GOT3 (cell line): Measurements from ENCODE around the gene LRRTM4.
"Not testable (repeated sequence)": the region's sequence is repeated elsewhere in the genome, so short reads cannot be mapped to it uniquely, and the experiment has no call there.

Source experiments
- DNase-seq: peaks from one replicate; lab custom pipeline; 2025; ENCODE audit warnings: mixed read lengths; lab: John Stamatoyannopoulos, UW

The LRRTM4 gene

DNA sequence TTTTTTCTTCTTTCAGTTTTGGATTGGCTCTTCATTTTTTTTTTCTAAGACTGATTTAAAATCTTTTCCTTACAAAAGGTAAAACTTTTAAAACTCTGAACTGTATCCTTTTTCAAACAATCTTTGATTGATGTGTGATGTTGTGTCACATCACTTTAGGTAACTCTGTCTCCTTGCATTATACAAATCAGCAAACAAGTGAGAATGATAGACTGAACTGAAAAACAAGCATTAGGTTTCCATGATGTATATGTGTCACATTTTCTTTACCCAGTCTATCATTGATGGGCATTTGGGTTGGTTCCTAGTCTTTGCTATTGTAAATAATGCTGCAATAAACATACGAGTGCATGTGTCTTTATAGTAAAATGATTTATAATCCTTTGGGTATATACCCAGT lies 655.7 kb downstream of the LRRTM4 start:
- no peak for DNase-seq

DNA sequence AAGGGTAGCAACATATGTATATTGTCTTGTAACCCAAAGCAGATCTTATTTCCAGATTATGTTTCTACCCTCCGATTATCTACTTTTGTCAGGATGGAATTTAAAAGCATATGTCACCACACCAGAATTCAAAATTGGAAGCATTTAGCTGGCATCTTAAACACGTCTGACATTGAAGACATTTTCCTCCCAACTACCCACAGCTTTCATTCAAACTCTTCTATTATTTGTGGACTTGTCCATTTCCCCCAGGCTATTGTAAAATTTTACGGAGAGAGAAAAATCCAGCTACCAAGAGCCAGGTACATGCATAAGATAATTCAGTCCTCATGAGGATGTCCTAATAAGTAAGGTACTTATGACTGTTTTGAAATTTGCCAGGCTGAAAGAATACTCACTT lies 659.3 kb downstream of the LRRTM4 start:
- DNase-seq = no peak

DNA sequence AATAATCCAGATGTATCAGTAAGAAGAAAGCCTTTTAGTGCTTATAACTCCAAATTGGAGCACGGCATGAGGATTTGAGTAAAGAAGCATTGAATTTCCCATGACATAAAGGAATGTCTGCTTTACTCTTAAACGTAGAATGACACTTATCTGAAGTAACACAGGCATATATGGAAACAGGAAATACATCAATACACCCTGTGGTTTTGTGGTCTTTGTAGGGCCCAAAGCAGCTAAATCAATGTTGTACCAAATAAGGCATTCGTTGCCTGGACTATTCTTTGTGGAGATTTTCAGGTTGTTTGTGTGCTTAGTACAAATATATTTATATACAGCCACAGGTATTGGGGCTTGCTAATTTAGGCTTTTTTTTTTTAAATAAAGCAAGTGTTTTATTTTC lies 660.5 kb downstream of the LRRTM4 start:
- no peak for DNase-seq

DNA sequence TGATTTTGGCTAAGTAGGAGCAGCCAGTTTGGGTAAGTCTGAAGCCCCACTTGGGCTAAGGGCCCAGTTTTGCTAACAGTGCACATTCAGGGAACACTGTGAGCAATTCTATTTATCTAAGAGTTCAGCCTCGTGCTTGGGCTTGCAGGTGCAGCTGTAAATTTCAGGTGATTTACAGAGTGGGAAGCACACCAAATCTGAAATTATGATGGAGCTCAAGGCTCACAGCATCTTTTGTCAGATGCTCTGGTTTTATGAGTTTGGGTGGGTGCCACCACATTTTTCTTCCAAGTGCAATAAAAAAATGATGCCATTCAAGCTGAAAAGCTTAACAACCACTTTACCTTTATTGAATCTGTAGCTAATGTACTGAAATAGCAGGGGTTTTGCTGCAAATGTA lies 671.2 kb downstream of the LRRTM4 start:
- DNase-seq = no peak

DNA sequence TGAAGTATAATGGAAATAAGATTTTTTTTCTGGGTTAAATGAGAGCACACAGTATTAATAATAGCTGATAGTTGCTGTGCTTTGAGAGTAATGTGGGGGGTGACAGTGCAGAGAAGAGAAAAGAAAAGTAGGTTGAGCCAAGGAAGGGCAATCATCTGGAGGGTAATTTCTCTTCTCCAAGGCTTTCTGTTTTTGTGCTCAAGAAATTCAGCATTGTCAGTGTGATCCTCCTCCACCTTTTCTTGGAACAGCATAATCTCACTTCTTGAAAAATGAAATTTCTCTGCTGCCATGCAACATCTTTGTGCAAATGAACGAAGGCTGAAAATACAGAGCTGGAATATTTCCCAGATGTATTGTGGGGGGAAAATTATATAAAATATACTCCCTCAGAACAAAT lies 673.1 kb downstream of the LRRTM4 start:
- no peak for DNase-seq

DNA sequence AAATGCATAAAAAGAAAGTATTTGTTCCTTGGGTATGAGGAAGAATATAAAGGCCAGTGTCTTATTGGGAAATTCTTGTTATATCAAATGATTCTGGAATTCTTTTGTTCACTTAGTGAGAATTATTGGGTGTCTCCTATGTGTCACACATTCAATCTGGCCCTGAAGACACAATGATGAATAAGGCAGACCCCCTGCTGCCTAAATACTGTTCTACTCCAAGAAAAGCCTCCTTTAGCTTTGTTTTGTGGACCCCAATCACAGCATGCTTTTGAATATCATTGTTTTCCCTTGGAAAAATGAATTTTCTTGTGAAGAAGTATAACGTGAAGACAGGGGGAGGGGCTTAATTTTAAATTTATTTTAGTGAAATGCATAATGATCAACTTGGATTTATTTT lies 682.4 kb downstream of the LRRTM4 start:
- DNase-seq = no peak

DNA sequence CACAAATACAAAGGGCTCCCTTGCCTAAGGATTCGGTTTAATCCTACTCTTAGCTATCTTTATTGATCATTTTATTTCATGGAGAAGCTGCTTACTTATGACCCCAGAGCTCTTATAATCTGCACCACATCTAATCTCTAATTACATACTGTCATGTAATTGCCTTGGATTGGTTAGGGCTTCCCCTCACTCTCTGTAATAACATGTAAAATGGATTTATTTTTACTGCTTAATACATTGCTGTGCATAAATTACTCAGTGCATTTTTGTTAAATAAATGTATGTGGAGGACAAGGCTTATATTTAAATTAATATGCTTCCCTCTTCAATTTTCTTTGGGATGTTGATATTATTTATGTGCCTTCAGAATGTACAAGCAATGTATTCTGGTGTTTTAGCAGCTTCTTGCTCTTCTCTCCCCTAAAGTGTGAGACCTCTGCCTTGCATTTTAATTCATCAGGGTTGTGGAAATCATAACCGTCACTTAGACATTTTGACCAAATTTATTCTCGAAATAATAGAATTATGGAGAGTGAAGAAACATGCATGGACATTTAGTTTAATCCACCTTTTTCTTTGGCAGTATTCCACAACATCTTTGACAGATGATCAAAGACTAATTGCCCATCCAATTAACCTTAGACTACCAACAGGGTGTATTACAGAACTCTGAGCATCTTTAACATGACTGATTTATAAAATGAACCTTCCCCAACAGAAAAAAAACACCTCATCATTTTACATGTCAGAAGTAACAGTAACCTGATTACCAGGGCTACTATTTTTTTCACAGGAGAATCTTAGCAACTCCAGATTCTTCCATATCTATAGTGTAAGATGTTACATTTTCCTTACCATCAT lies 692.6 kb downstream of the LRRTM4 start:
- no peak for DNase-seq

DNA sequence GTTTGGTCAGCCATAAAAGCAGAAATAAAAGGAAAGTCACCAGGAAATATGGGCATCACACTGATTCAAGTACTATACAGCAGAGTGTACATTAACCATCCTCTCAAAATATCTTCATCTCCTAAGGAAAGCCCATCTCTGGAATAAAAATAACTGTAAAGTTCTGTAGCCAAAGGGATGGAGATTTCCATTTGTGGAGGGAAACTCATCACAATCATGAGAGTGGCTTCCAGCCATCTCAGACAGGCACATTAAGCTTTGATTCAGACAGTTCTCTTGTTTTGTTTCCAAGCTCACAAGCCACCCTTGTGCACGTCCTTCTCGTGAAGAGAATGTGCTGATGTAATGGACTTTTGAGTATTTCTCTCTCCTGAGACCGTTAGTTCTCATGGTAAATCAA lies 695.5 kb downstream of the LRRTM4 start:
- DNase-seq = no peak

DNA sequence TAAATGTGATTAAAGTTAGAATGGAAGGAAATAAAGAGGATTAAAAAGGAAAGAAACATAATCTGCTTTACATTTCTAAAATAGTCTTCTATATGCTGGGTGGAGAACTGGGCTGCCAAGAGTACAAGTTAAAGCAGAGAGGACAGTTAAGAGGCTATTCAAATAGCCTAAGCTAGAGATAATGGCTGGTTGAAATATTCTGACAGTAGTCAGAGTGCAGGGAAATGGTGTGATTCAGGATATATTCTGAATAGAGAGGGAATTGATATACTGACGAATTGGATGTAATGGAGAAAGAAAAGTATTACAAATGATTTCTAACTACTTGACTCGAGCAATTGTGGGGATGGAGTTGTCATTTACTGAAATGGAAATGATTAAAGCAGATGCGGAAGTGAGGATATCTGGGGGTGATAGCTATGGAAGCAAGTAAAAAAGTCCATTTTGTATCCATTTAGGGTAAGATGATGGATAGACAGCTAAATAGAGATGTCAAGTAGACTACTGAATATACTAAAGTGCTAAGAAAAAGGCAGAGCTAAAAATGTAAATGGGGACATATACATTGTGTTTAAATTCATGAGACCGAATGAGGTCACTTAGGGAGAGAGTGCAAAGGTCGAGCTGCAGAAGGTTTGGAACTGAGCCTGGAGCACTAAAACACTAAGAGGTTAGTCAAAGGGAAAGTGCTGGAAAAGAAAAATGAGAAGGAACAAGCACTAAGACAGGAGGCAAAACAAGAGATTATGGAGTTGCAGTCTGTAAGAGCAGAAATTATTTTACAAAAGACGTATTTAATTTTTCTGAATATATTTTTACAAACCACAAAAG lies 696.8 kb downstream of the LRRTM4 start:
- DNase-seq = no peak

DNA sequence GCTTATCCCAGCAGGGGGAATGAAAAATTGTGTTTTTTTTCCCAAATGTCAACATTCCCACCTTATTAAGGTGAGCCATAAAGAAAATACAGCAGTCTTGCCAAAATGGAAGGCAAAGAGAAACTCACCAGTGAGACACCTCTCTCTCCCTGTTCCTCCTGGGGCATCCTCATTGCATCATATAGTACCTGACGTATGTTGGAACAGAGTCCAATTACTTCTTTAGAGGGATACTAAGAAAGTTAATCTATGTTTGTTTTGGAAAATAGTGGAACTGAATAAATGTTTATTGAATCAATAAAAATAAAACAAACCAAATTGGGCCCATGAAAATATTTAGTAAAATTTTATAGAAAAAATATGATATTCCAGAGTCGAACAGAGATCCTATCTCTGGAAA lies 700.4 kb downstream of the LRRTM4 start:
- DNase-seq = no peak

DNA sequence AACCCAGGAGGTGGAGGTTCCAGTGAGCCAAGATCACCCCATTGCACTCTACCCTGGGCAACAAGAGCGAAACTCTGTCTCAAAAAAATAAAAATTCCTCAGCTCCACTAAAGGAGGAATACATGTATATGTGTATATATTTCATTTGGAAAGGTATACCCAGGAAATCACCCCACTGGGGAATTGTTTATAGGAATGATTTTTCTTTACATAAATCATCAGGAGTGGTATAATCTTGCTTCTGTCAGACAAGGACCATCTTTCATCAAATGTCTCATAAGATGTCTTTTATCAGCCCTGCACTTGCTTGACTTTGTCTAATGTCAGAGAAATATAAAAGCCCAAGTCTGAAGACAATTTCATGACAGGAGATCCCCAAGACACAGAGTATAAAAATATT lies 709.1 kb downstream of the LRRTM4 start:
- no peak for DNase-seq

DNA sequence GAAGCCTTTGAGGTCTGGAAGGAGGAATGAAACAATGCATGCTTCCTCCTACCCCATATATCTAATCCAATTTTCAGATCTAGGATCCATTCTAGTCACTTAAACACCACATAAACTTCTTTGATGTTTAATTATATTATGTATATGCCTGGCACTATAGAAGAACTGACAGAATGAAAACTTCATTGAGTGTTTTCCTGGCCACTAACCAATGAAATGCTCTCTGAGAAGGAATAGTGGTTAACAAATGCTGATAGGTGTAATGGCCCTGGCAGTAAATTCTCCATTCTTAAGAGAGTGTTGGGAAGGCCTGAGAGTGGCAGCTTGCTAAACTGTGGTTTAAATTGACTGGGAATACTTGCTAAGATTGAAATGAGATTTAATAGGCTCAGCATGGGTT lies 710.0 kb downstream of the LRRTM4 start:
- no peak for DNase-seq

DNA sequence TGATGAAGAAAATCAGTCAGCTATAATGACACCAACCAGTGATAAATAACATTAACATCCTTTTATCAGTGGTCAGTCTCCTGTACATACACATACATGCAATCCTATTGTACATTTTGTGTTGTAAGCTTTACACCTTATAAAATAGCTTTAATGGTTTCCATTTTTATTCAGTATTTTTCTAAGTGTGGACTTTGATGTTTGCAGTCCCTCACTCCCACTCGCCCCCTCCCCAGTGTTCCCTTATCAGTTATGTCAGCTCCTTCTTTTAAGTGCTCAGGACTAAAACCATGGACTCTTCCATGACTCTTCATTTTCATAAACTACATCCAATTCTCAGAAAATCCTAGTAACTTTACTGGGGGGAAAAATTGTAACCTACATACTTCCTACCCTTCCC lies 713.0 kb downstream of the LRRTM4 start:
- no peak for DNase-seq

DNA sequence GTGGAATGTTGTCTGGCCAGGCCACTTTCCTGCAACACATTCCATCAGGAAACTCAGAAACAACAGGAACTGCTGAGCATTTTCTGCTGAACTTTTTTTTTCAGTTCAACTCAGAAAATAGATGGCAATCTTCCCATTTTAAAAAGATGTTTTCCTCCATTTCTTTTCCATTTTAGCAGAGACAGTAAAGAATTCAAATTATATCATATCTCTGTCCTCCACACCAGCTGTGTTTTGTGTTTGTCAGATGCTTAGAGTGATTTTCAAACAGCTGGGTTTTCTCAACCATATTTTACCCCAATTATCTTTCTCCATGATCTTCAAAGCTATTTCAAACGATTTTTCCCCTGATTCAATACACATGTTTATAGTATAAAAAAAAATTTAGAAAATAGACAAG lies 713.4 kb downstream of the LRRTM4 start:
- no peak for DNase-seq

DNA sequence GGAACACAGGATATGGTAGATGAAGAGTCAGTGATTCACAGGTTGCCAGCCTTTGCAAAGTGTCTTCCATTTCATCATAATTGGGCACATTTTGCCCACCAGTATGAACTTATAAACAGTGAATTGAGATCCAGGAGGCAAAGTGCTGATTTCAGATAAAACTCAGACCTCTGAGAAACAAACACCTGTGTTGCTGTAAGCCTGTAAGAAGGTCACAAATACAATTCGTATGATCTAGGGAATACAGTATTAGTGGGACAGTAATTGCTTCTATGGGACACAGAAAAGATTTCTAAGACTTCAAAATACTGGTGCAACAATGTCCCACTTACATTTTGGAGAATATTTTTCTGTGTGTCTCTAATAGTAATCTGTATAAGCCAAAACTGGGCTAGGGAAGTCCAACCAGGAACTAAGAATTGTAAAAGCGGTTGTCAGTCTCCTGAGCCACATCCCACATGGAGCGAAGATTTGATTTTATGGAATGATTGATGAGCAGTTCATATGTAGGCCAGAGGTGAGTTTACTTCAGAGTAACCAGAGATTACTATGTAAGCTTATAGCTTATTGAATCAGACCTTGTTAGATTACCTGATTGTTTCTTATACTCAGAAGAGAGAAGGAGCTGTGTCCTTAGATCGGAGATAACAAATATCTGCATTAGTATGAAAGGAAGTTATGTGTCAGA lies 728.4 kb downstream of the LRRTM4 start:
- DNase-seq = no peak

DNA sequence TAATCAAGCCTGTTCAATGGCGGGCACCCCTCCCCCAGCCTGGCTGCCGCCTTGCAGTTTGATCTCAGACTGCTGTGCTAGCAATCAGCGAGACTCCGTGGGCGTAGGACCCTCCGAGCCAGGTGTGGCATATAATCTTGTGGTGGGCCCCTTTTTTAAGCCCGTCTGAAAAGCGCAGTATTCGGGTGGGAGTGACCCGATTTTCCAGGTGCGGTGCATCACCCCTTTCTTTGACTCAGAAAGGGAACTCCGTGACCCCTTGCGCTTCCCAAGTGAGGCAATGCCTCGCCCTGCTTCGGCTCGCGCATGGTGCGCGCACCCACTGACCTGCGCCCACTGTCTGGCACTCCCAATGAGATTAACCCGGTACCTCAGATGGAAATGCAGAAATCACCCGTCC lies 740.9 kb downstream of the LRRTM4 start:
- DNase-seq = not testable (repeated sequence)

DNA sequence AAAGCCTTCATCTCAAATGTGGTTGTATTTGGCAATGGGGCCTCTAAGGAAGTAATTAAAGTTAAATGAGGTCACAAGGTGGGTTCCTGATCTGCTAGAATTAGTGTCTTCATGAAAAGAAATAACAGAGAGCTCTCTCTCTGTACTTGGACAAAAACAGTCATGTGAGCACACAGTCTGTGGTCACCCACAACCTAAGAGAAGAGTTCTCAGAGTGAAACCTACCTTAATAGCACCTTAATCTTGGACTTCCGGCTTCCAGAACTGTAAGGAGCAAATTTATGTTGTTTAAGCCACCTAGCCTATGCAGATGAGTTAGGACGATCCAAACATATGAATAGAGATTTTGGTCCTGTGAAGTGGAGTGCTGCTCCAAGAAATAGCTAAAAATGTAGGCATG lies 758.9 kb downstream of the LRRTM4 start:
- DNase-seq = no peak

DNA sequence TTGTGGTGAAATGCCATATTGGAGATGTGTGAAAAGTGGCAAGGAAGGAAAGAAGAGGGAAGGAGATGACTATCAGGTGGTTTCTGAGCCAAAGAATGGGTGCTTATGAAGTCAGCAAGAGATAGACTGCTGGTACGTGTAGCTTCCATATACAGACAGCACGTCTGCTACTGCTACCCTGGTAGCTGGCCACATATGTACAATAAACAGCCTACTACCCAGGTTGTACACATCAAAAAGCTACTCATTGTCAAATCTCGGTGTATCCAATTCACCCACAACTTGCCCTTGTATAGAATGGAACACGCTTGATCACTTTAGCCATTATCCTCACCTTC lies 761.8 kb downstream of the LRRTM4 start:
- no peak for DNase-seq

DNA sequence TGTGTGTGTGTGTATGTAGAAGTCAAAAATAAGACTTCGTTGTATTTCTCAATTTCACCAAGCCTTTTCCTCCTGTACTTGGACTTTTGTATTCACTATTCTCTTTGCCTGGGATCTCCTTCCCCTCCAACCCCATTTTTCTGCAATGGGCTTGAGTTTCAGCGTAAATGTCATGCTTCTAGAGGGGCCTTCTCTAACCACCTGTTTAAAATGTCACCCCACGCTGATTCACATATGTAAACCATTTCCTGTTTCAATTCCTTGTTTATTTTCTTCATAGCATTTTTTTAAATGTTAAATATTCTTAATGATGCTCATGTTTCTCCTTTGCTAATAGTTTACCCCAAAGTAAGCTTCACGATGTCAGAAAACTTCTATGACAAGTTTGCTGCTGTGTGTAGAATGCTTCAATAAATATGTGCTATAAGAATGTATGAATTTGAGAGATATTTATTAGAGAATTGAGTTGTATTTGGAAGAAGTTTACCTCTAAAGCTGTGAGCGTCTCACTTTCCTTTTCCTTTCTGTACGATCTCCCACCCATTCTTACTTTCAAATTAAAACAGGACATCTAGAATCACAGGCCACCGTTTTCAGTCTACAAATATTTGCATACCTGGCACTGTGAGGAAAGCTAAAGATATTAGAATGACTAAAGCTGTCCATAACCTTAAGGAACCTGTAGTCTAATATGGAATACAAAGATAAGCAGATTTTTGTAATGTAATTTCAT lies 762.4 kb downstream of the LRRTM4 start:
- DNase-seq = no peak

DNA sequence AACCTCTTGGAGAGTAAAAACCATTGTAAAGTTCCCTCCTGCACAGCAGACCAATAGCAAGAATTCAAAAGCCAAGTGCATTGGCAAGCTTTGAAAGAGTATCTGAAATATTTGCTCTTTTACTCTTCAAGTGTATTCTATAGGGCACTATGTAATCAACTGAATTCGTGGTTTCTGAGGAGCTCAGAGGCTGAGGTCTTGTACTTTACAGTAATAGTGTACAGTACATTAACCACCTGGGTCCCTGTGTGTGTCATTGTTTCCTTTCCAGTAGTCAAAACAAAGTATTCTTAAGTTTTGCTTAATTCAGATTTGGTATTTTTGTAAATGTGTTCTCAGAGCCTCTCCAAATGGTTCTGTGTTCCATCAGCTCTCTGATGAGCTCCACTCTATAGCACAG lies 769.7 kb downstream of the LRRTM4 start:
- DNase-seq = no peak

DNA sequence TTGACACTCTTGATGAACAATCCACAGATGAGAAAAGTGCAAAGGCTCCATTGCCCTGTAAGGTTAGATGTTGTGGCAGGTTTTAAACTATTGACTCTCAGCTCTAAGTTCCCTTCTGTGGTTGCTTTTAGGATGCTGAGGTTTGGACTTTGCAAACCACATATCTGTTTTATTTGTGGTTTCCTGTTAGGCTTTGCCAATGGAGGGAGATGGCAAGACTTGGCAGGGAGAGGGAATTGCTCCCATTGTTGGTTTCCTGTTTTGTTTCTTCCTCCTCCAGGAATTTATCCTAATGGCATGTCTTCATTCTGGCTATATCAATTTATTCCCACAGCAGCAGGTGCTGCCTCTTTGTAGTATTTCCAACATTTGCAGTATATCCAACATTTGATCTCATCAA lies 772.3 kb downstream of the LRRTM4 start:
- DNase-seq = no peak

DNA sequence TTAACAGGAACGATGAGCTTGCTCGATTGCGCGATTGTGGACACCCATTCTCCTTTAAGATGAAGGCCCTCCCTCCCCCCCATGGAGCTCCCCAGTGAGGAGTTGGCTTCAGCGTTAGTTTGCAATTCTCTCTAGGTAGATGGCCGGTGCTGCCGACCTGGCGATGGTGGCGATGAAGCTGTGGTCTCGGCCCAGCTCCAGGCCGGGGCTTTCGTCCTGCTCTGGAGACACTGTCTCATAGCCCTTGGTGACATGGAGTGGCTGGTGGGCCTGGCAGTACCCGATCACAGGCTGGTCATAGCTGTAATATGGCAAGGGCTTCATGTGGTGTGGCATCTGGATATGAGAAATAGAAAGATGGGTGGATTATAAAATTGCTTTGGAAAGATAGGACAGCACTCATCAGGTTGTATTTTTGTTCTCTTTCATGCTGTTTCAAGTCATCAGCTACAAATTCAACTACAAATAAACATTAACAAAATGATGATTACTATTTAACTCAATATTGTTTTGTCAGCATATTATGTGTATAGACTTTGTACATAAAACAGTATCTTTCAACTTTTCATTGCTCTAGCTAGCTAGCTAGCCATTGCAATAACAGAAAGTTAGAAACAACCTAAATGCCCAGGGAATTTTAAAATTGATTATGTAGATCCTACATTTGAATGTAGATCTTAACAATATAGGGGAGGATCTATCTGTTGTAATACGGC lies 773.4 kb downstream of the LRRTM4 start:
- DNase-seq = no peak
